ENCODE measurements around the gene ERI3. TPM values are rescaled to one million over a fixed set of nuclear protein-coding genes. Genes with fewer than 3 reads are reported as not detected.

ERI3 gene
- total and polyA plus RNA-seq, 2 donors (not counting 3 experiments of a cell fraction or from before 2014, with no cell fraction given) = 45.3 to 94.0 TPM

GRCh38 chr1:44288883-44289282 lies 66.2 kb downstream of the ERI3 start:
- dilution Hi-C loops (cut with MboI; ENCODE audit: extremely low pct_ligation_motif_present, low sequenced_read_pairs) = no loop called here
- H4K20me1 ChIP-seq (replicated peaks; ENCODE audit: control insufficient read depth, extremely low read depth, insufficient read depth, low read length) = no peaks in the 10 kb centered on the region

More at GRCh38 chr1:44288883-44289282, 66.2 kb downstream of the ERI3 start:
- no peak for DNase-seq (ENCODE audit: low read depth, low spot score)
- H3K4me1 ChIP-seq (ENCODE audit: control insufficient read depth, extremely low read depth, insufficient read depth, low read length) = no peaks in the 10 kb centered on the region
- H3K79me2 ChIP-seq (ENCODE audit: control insufficient read depth, insufficient read depth, low read length) = no peaks in the 10 kb centered on the region
- BruUV-seq (replicated peaks) = no TSS peak
- H3K9me1 ChIP-seq (replicated peaks; ENCODE audit: control insufficient read depth, extremely low read depth, insufficient read depth, low read length) = no peaks in the 10 kb centered on the region
- H3K27me3 ChIP-seq (ENCODE audit: control insufficient read depth in 2 of 2, insufficient read depth in 2 of 2, low read length in 2 of 2) = no peaks in the 10 kb centered on the region
- no peak for FAIRE-seq
- no peak overlapping the region for H3K9ac ChIP-seq (replicated peaks; ENCODE audit: extremely low read depth, insufficient read depth, low read length)
- TF ChIP-seq JUN (IDR thresholded peaks at IDR 0.05; ENCODE audit: borderline replicate concordance, insufficient read depth, insufficient read length, low read depth) (no peak), EZH2 (IDR thresholded peaks at IDR 0.05; ENCODE audit: borderline replicate concordance, low read depth, low read length, severe bottlenecking) (no peak), CTCF (IDR thresholded peaks at IDR 0.05; ENCODE audit: extremely low read depth in 1 of 2, insufficient read depth in 1 of 2, low read depth in 1 of 2, low read length in 2 of 2) (no peak), MAX (IDR thresholded peaks at IDR 0.05; ENCODE audit: insufficient read depth, insufficient read length) (no peak), GATA2 (IDR thresholded peaks at IDR 0.05; ENCODE audit: insufficient read depth, insufficient read length, low read depth, low read length) (no peak), POLR2A (IDR thresholded peaks at IDR 0.05; ENCODE audit: low read depth, low read length) (no peak), MYC (IDR thresholded peaks at IDR 0.05; ENCODE audit: low read depth, low read length) (no peak), FOS (IDR thresholded peaks at IDR 0.05; ENCODE audit: borderline replicate concordance, insufficient read depth, low read length) (no peak), POLR2AphosphoS5 (IDR thresholded peaks at IDR 0.05; ENCODE audit: insufficient read depth, low read depth, low read length) (no peak)
- ChIA-PET POLR2A (no interaction called here), CTCF (interaction anchor here (1.4 kb wide), 1 partner anchor 14 kb away, joined by 4 read pairs; no protein-coding TSS in a partner anchor)
- no peak overlapping the region for H3K4me3 ChIP-seq (replicated peaks in 1 of 3; ENCODE audit: insufficient read depth in 1 of 3, low read depth in 1 of 3, low read length in 3 of 3)
- peaks cover 0 to 15% of the 10 kb centered on the region in 2 experiments for H3K36me3 ChIP-seq (ENCODE audit: control insufficient read depth in 2 of 2, extremely low read depth in 1 of 2, insufficient read depth in 2 of 2, low read length in 2 of 2)
- no peaks in the 10 kb centered on the region for H3K9me3 ChIP-seq (replicated peaks; ENCODE audit: control insufficient read depth, insufficient read depth, low read length)
- no peak overlapping the region for H2AFZ ChIP-seq (ENCODE audit: low read depth, low read length)
- intact Hi-C loops (cut with micrococcal nuclease) = no loop called here
- H3K4me2 ChIP-seq (ENCODE audit: insufficient read depth, low read length) = no peak overlapping the region
- no peak overlapping the region for H3K27ac ChIP-seq (ENCODE audit: insufficient read depth, low read depth, low read length)

All from endothelial cell of umbilical vein (primary cell).